WTC11 (cell line): ENCODE data around the gene LTBP2.

Source experiments
- TEAD4 ChIP-seq: sonication (generic); formaldehyde crosslinking; IDR thresholded peaks from 2 replicates; pipeline ENCODE4 v1.8.0; 2022; ENCODE audit warnings: mild to moderate bottlenecking, missing genetic modification reagents
- ZNF232 ChIP-seq: sonication (generic); formaldehyde crosslinking; IDR thresholded peaks from 2 replicates; pipeline ENCODE4 v1.8.0; 2022; ENCODE audit warnings: mild to moderate bottlenecking, missing genetic modification reagents
- TF ChIP-seq, protein P1 (sequence below): fragments of 200-600 bp; IDR thresholded peaks from 2 replicates; pipeline ENCODE4 v1.8.0; 2022; ENCODE audit warnings: antibody characterized with exemption

DNA sequence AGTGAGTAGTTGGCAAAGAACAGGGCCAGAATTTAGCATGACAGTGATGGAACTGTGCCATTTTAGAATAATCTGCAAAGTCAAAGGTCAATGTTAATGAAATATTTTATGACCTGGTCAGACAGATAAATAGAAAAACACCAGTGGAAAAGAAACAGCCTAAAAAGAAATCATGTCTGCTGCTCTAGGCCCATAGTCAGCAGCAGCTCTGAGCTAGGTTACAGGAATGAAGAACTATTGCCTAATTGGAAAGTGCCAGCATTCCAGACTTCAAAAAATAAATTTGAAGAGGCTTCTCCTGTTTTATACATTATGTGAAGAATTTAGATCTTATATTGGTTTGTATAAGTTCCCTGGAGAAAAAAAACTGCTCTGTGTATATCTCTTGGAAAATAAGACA is 128.7 kb downstream of the LTBP2 start:
- TF ChIP-seq, protein P1, sequence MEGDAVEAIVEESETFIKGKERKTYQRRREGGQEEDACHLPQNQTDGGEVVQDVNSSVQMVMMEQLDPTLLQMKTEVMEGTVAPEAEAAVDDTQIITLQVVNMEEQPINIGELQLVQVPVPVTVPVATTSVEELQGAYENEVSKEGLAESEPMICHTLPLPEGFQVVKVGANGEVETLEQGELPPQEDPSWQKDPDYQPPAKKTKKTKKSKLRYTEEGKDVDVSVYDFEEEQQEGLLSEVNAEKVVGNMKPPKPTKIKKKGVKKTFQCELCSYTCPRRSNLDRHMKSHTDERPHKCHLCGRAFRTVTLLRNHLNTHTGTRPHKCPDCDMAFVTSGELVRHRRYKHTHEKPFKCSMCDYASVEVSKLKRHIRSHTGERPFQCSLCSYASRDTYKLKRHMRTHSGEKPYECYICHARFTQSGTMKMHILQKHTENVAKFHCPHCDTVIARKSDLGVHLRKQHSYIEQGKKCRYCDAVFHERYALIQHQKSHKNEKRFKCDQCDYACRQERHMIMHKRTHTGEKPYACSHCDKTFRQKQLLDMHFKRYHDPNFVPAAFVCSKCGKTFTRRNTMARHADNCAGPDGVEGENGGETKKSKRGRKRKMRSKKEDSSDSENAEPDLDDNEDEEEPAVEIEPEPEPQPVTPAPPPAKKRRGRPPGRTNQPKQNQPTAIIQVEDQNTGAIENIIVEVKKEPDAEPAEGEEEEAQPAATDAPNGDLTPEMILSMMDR, result no peak
- TF ChIP-seq ZNF232 (CRISPR knock-in tag), result no peak
- TF ChIP-seq TEAD4 (CRISPR knock-in tag), result no peak
